Stomach (tissue), 19 donors: Measurements from ENCODE around the gene EML4. TPM values are rescaled to one million over a fixed set of nuclear protein-coding genes. Genes with fewer than 3 reads are reported as not detected.

Experiments
- DNase-seq, 2 donors: peaks; one replicate each; pipeline versions ENCODE4 v3.0.0 to v3.0.0-alpha.2; 2013 to 2019
- H3K27ac ChIP-seq, 5 donors: fragments of 200-600 bp in 4 of 5; sonication (generic) in 4 of 5; one replicate each; pipeline ENCODE4 v1.5.1; 2013 to 2019; ENCODE audit warnings: mild to moderate bottlenecking in 1 of 5, moderate library complexity in 1 of 5
- H3K27me3 ChIP-seq, 3 donors: fragments of 200-600 bp; sonication (generic); one replicate each; pipeline ENCODE4 v1.5.1; 2017 to 2019; ENCODE audit warnings: mixed run types in 1 of 3
- H3K36me3 ChIP-seq, 4 donors: fragments of 200-600 bp; sonication (generic); 1 replicate in 3 of 4; 2 replicates in 1 of 4; pipeline ENCODE4 v1.5.1; 2016 to 2019
- H3K4me1 ChIP-seq, 4 donors: fragments of 200-600 bp; sonication (generic); one replicate each; pipeline ENCODE4 v1.5.1; 2016 to 2019
- H3K4me3 ChIP-seq, 4 donors: fragments of 200-600 bp; sonication (generic) in 3 of 4; one replicate each; pipeline ENCODE4 v1.5.1; 2016 to 2019; ENCODE audit warnings: mild to moderate bottlenecking in 1 of 4
- H3K9me3 ChIP-seq, 4 donors: fragments of 200-600 bp; sonication (generic); one replicate each; pipeline ENCODE4 v1.5.1; 2016 to 2019
- CTCF ChIP-seq, 7 experiments: fragments of 450-650 bp in 4 of 7; fragments of 200-600 bp in 3 of 7; sonication (generic) in 3 of 7; IDR thresholded peaks; one replicate each; pipeline ENCODE4 v1.5.1; 2016 to 2019; ENCODE audit warnings: antibody characterized with exemption in 7 of 7, control low read depth in 2 of 7, mild to moderate bottlenecking in 1 of 7
- EP300 ChIP-seq: sonication (generic); formaldehyde crosslinking; IDR thresholded peaks from one replicate; pipeline ENCODE4 v1.6.1; 2017; ENCODE audit warnings: antibody characterized with exemption
- POLR2A ChIP-seq, 4 donors: fragments of 450-650 bp; IDR thresholded peaks; one replicate each; pipeline ENCODE4 v1.6.1; 2016; ENCODE audit warnings: antibody characterized with exemption in 4 of 4, control low read depth in 2 of 4, mild to moderate bottlenecking in 1 of 4, moderate library complexity in 1 of 4
- POLR2AphosphoS5 ChIP-seq, 3 donors: sonication (generic); formaldehyde crosslinking; IDR thresholded peaks; one replicate each; pipeline ENCODE4 v1.6.1; 2016; ENCODE audit warnings: antibody characterized with exemption in 3 of 3
- WGBS, 5 donors: extraction: QIAGEN DNeasy Blood & Tissue Kit in 3 of 5; methylation state at CpG; one replicate each; pipeline versions ENCODE4 v1.1.5 to v1.1.7; 2013 to 2018; 5-methylcytosine and 5-hydroxymethylcytosine counted together
- intact Hi-C: fragments of 100-400 bp; cut with DNase I; formaldehyde crosslinking; loops from one replicate; pipeline ENCODE4 v1.15.1; 2023; ENCODE audit warnings: low total_unique reads
- long read RNA-seq, 10 donors: transcript quantifications; one replicate each; lab custom pipeline, GENCODE V29; 2026
- polyA plus RNA-seq, 3 donors: library from polyadenylated mRNA; stranded (reverse); fragments of 200-250 nt; gene quantifications; one replicate each; pipeline ENCODE4 v1.2.3, GENCODE V29; 2013
- total RNA-seq, 5 donors: library from RNA; depleted of rRNA; stranded (reverse); fragments of >200 nt; gene quantifications; one replicate each; pipeline versions ENCODE4 v1.1.0 to v1.2.3, GENCODE V29; 2014 to 2016
- donor health status: healthy with polysubstance abuse.
- donor health status: Bipolar disorder and iron deficiency.
- donor health status: healthy.

EML4 gene
- total RNA-seq (100 to 1,000 TPM in 1 of 5 donors, 10 to 100 TPM in 4; 24.6 to 292 (median 65.3) TPM), polyA plus RNA-seq (10 to 100 TPM; 10.2 to 13.3 (median 10.5) TPM)
- long read RNA-seq, donor 1, full-length matches to known transcripts: 7 of 142 reads
- long read RNA-seq, donor 1, partial matches to known transcripts: 48 of 142 reads
- long read RNA-seq, donor 1, other reads (novel, unspliced or antisense): 87 of 142 reads
- long read RNA-seq, donor 2, transcript EML4-205 (4 exons, 962 nt): major isoform, 6 of 12 reads
- long read RNA-seq, donor 2, partial matches to known transcripts: 6 of 12 reads
- long read RNA-seq, donor 2, other reads (novel, unspliced or antisense): 0 of 12 reads
- long read RNA-seq, donor 3, full-length matches to known transcripts: 3 of 3 reads
- long read RNA-seq, donor 3, partial matches to known transcripts: 0 of 3 reads
- long read RNA-seq, donor 3, other reads (novel, unspliced or antisense): 0 of 3 reads
- long read RNA-seq, donor 4: 0 reads
- long read RNA-seq, donor 5, full-length matches to known transcripts: 6 of 12 reads
- long read RNA-seq, donor 5, partial matches to known transcripts: 6 of 12 reads
- long read RNA-seq, donor 5, other reads (novel, unspliced or antisense): 0 of 12 reads
- long read RNA-seq, donor 6: 0 reads
- long read RNA-seq, donor 7, transcript EML4-205 (4 exons, 962 nt): major isoform, 8 of 8 reads
- long read RNA-seq, donor 7, partial matches to known transcripts: 0 of 8 reads
- long read RNA-seq, donor 7, other reads (novel, unspliced or antisense): 0 of 8 reads
- long read RNA-seq, donor 8, full-length matches to known transcripts: 4 of 10 reads
- long read RNA-seq, donor 8, partial matches to known transcripts: 6 of 10 reads
- long read RNA-seq, donor 8, other reads (novel, unspliced or antisense): 0 of 10 reads
- long read RNA-seq, donor 9, full-length matches to known transcripts: 8 of 30 reads
- long read RNA-seq, donor 9, partial matches to known transcripts: 22 of 30 reads
- long read RNA-seq, donor 9, other reads (novel, unspliced or antisense): 0 of 30 reads
- long read RNA-seq, donor 10, full-length matches to known transcripts: 4 of 4 reads
- long read RNA-seq, donor 10, partial matches to known transcripts: 0 of 4 reads
- long read RNA-seq, donor 10, other reads (novel, unspliced or antisense): 0 of 4 reads

- H3K36me3 ChIP-seq: no peaks in the 10 kb centered on the region
- no peaks in the 10 kb centered on the region for H3K27me3 ChIP-seq
- WGBS, 5 donors: 0 to 2% (median 0%) methylated on average over 11 to 88 of the region's 88 CpGs
- TF ChIP-seq POLR2AphosphoS5 (IDR thresholded peaks at IDR 0.05) (peak; percentile 27 to 88 (median 84)), CTCF (IDR thresholded peaks at IDR 0.05) (no peak), POLR2A (IDR thresholded peaks at IDR 0.05) (peak in 2 of 4 donors; percentile 14 to 23), EP300 (no peak)
- H3K9me3 ChIP-seq: no peaks in the 10 kb centered on the region
- DNase-seq: peak; percentile 96 to 97
- peak within 1 kb of the TSS; percentile 63 to 84 (median 69) for H3K4me3 ChIP-seq
- intact Hi-C loops: no loop called here
- peak within 1 kb of the TSS; percentile 81 to 95 (median 90) for H3K27ac ChIP-seq
- H3K4me1 ChIP-seq: peaks cover 19 to 48% (median 36%) of the 10 kb centered on the region in 4 donors
Observed at GRCh38 chr2:42169100-42169873, at the start of gene EML4. Gene EML4, plus strand, starts transcription at chr2:42169353. Its CDS starts 259 bp downstream, at chr2:42169612.

GRCh38 chr2:42123426-42123825 lies 45.7 kb upstream of the EML4 start:
- Histone ChIP-seq H3K27ac (no peak overlapping the region), H3K9me3 (no peaks in the 10 kb centered on the region), H3K4me3 (no peak overlapping the region), H3K4me1 (peaks cover 14 to 48% (median 22%) of the 10 kb centered on the region in 4 donors), H3K27me3 (no peaks in the 10 kb centered on the region), H3K36me3 (no peaks in the 10 kb centered on the region)
- DNase-seq: no peak
- intact Hi-C loops: no loop called here
- TF ChIP-seq POLR2A (IDR thresholded peaks at IDR 0.05) (no peak), POLR2AphosphoS5 (IDR thresholded peaks at IDR 0.05) (no peak), CTCF (IDR thresholded peaks at IDR 0.05) (no peak), EP300 (no peak)

- no peaks in the 10 kb centered on the region for H3K27me3 ChIP-seq
- no peak for TF ChIP-seq POLR2AphosphoS5 (IDR thresholded peaks at IDR 0.05)
- no peak for TF ChIP-seq POLR2A (IDR thresholded peaks at IDR 0.05)
- intact Hi-C loops: no loop called here
- no peaks in the 10 kb centered on the region for H3K9me3 ChIP-seq
- H3K4me3 ChIP-seq: no peak overlapping the region
- 55 to 75% (median 72%) methylated on average over 6 of the region's 6 CpGs for WGBS, 5 donors
- peak in 1 of 2 donors; percentile 43 for DNase-seq
- peak overlapping the region in 1 of 5 donors; percentile 14 for H3K27ac ChIP-seq
- peaks cover 21 to 51% (median 24%) of the 10 kb centered on the region in 4 donors for H3K4me1 ChIP-seq
- H3K36me3 ChIP-seq: no peaks in the 10 kb centered on the region
Observed at GRCh38 chr2:42124011-42124785, 45.0 kb upstream of the EML4 start.
